ENCODE data around the gene FKBP3.

Gene FKBP3

DNA sequence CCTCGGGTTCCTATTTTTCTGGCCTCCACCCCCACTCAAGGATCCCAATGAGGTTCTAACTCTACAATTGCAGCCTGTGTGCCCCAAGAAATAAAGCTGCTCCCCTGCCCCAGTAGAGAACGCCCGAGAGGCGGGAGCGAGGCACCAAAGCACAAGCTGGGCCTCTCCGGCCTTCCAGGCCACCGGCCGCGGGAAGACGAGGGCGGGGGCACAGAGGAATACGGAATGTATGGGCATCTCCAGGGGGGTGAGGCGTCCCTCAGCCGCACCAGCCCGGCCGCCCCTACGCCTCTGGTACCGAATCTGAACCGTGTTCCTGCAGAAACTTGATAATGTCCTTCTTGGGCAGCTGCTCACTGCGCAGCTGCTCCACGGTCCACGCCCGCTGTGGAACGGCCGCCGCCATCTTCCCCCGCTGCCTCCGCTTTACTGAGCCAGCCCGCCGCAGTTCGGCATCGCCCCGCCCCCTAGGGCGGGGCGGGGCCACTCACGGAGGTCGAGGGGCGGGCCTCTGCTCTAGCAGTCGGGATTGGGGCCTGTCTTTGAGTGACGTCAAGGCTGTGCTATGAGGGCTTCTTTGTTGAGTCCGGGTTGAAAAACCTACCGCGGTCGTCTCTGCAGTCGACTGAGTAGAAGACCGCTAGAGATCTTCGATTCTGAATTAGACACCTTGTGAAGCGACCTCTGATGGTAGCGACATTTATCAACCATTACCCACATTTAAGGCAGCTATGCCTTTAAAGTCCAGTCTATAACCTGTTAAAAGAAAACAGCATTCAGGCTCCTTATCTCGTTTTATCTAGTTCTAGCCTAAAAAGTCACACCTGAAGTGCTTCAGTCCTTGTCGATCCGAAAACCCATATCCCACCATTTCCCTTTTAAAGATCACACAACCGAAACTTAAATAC, at the start of gene FKBP3:
TSS of gene FKBP3 (minus strand) at position 431 of the 908 bp plus-strand sequence. CDS start at position 406, 25 bp downstream.
- TF ChIP-seq, protein P1, sequence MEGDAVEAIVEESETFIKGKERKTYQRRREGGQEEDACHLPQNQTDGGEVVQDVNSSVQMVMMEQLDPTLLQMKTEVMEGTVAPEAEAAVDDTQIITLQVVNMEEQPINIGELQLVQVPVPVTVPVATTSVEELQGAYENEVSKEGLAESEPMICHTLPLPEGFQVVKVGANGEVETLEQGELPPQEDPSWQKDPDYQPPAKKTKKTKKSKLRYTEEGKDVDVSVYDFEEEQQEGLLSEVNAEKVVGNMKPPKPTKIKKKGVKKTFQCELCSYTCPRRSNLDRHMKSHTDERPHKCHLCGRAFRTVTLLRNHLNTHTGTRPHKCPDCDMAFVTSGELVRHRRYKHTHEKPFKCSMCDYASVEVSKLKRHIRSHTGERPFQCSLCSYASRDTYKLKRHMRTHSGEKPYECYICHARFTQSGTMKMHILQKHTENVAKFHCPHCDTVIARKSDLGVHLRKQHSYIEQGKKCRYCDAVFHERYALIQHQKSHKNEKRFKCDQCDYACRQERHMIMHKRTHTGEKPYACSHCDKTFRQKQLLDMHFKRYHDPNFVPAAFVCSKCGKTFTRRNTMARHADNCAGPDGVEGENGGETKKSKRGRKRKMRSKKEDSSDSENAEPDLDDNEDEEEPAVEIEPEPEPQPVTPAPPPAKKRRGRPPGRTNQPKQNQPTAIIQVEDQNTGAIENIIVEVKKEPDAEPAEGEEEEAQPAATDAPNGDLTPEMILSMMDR (IDR thresholded peaks at IDR 0.05; ENCODE audit: insufficient read depth, missing control alignments) = peak; percentile 43
- FAIRE-seq = peak; percentile 88
- peak; percentile 69 for DNase-seq (ENCODE audit: insufficient read length, low spot score)

DNA sequence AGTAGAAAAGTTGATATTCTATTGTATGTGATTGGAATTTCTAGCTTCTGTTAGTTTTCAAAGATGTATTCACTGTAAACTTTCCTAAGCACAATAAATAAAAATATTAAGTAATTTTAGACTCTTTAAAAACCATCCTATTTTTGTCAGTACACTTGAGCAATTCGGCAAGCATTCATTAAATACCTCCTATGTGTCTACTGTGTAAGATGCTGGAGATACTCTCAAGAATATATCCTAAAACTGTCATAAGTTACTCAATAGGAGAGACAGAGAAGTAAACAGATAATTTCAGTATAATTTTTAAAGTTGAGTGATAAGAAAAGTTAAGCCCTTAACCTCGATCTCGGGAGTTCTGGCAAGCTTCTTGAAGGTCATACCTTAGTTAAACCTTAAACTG, 47.5 kb upstream of the FKBP3 start:
- TF ChIP-seq, protein P1 (IDR thresholded peaks at IDR 0.05; ENCODE audit: insufficient read depth, missing control alignments) = no peak
- FAIRE-seq (no peak), DNase-seq (ENCODE audit: insufficient read length, low spot score) (no peak)

DNA sequence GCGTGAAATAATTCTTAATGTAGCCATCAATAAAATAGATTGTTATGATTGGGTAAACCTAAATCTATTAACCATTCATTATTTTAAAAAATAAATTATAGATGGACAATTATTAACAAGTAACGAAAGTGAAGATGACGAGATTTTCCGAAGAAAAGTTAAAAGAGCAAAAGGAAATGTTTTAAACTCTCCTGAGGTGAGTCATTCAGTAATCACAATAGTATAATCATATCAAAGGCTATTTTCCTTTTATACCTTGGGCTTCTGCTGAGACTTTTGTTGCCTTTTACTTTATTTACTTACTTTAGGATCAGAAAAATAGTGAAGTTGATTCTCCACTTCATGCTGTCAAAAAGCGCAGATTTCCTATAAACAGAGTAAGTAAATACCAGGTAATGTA, 47.0 kb upstream of the FKBP3 start:
- TF ChIP-seq, protein P1 (IDR thresholded peaks at IDR 0.05; ENCODE audit: insufficient read depth, missing control alignments) = no peak
- DNase-seq (ENCODE audit: insufficient read length, low spot score) (no peak), FAIRE-seq (no peak)

DNA sequence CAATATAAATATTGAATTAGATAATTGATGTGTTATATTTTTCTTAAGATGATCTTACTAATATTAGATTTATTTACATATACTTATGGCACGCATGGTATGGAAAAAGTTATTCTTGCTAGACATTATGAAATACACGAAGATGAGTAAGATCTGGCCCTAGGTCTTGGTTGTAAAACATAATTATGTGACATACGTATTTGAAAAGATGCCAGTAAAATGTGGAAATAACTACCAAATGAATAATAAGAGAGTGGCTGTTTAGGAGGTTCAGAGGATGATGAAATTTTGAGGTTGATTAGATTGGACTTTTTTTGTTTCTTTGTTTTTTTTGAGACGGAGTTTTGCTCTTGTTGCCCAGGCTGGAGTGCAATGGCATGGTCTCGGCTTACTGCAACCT, 42.8 kb upstream of the FKBP3 start:
- FAIRE-seq = no peak
- no peak for DNase-seq (ENCODE audit: insufficient read length, low spot score)
- TF ChIP-seq, protein P1 (IDR thresholded peaks at IDR 0.05; ENCODE audit: insufficient read depth, missing control alignments) = no peak

DNA sequence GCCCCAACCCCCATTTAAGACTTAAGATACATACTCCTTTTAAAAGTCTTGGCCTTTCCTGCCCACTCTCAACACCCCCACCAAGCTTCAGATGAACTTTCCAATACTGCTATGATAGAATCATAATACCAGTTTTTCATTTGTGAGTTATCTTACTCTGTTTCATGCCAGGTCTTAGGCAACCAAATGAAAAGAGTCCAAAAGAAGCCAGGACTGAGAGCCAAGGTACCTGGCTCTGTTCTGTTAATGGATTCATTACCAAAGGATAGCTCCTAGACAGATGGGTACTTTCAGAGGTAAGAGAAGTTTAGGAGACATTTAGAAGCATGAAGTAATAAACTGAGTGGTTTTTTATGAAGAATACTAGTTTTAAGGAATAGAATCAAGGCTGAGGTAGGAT, 35.6 kb upstream of the FKBP3 start:
- DNase-seq (ENCODE audit: insufficient read length, low spot score) = no peak
- TF ChIP-seq, protein P1 (IDR thresholded peaks at IDR 0.05; ENCODE audit: insufficient read depth, missing control alignments) = no peak
- FAIRE-seq = no peak

DNA sequence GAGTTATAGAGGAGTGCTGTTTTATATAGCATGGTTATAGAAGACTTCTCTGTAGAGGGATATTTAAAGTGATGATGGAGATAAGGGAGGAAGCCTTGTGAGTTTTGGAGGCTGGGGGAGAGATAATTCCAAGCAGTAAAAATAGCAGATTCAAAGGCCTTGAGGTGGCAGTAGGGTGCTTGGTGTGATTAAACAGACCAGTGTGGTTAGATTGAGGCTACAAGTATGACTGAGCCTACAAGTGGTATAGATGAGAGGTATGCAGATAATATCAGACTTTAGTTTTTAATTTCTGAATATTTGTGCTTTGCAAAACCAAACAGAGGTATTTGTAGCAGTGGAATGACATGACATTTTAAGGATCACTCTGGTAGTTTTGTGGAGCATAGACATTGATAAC, 21.8 kb upstream of the FKBP3 start:
- DNase-seq (ENCODE audit: insufficient read length, low spot score) = no peak
- FAIRE-seq = no peak
- TF ChIP-seq, protein P1 (IDR thresholded peaks at IDR 0.05; ENCODE audit: insufficient read depth, missing control alignments) = peak; percentile 1

DNA sequence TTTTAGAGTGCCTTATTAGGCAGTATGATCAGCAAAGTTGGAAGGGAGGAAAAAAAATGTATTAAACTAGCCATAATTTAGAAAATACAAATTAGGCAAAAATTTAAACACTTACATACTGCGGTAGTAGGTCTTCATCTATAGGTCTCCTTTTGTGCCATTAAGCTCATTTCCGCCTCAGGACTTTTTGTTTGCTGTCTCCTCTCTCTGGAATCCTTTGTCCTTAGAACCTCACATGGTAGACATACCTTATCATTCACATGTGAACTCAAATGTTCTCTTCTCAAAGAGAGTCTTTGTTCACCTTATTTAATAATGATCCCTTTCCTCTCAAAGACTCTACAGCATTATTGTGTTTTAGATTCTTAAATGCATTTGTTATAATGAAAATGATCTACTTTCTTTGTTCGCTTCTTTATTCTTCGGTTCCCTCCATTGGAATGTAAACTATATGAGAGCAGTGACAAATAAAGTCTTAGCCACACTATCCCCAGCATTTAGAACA, 16.2 kb upstream of the FKBP3 start:
- FAIRE-seq = no peak
- no peak for DNase-seq (ENCODE audit: insufficient read length, low spot score)
- TF ChIP-seq, protein P1 (IDR thresholded peaks at IDR 0.05; ENCODE audit: insufficient read depth, missing control alignments) = no peak
